CD4-positive, alpha-beta T cell (primary cell): ENCODE measurements around the gene GALNT2. TPM values are rescaled to one million over a fixed set of nuclear protein-coding genes. Genes with fewer than 3 reads are reported as not detected.

Experiments used
- ATAC-seq: fragments of 200-7000 bp; cut with Tn5 transposase; one replicate; pipeline ENCODE4 v1.10.0; 2022; ENCODE audit warnings: mild to moderate bottlenecking; ENCODE audit not compliant: poor library complexity
- CTCF ChIA-PET: fragments of 350-600 bp; sonication (Branson Sonifier 250); formaldehyde crosslinking; loops from one replicate; lab custom pipeline; 2021; ENCODE audit warnings: antibody characterized with exemption, inconsistent platforms; lab: Charles Lee
- POLR2A ChIA-PET: fragments of 350-600 bp; sonication (Branson Sonifier 250); formaldehyde crosslinking; loops from one replicate; lab custom pipeline; 2021; ENCODE audit warnings: antibody characterized with exemption, inconsistent platforms; lab: Charles Lee
- DNase-seq, 14 experiments: peaks; one replicate each; pipeline ENCODE4 v3.0.0-alpha.2; 2013 to 2020; ENCODE audit warnings: mixed read lengths in 2 of 14
- H3K27ac ChIP-seq, 2 donors: one replicate each; pipeline versions ENCODE4 v1.5.1 to v1.7.0; 2013; ENCODE audit warnings: low read length in 2 of 2, low read depth in 1 of 2, mild to moderate bottlenecking in 1 of 2
- H3K27me3 ChIP-seq, 2 experiments: 1 replicate in 1 of 2; 2 replicates in 1 of 2; pipeline versions ENCODE4 v1.6.1 to v1.7.0; 2013; ENCODE audit warnings: low read length in 2 of 2, control low read depth in 1 of 2, mild to moderate bottlenecking in 1 of 2, moderate library complexity in 1 of 2; ENCODE audit not compliant: insufficient read depth in 2 of 2, control insufficient read depth in 1 of 2
- H3K36me3 ChIP-seq: one replicate; pipeline ENCODE4 v1.6.1; 2013; ENCODE audit warnings: low read length, control low read depth; ENCODE audit not compliant: insufficient read depth
- H3K4me1 ChIP-seq: one replicate; pipeline ENCODE4 v1.6.1; 2013; ENCODE audit warnings: low read length, control low read depth; ENCODE audit not compliant: insufficient read depth
- H3K4me3 ChIP-seq: one replicate; pipeline ENCODE4 v1.5.1; 2013; ENCODE audit warnings: mild to moderate bottlenecking, low read length, moderate library complexity
- H3K9me3 ChIP-seq, 2 experiments: 1 replicate in 1 of 2; 2 replicates in 1 of 2; pipeline versions ENCODE4 v1.6.1 to v1.7.0; 2013; ENCODE audit warnings: low read length in 2 of 2, mild to moderate bottlenecking in 2 of 2, control low read depth in 1 of 2, moderate library complexity in 1 of 2; ENCODE audit not compliant: control insufficient read depth in 1 of 2, insufficient read depth in 1 of 2
- H3K27ac Mint-ChIP-seq: one replicate; pipeline ENCODE4 v1.8.0; 2020; ENCODE audit warnings: mixed read lengths
- H3K27me3 Mint-ChIP-seq: one replicate; pipeline ENCODE4 v1.8.0; 2021; ENCODE audit warnings: mixed read lengths
- H3K36me3 Mint-ChIP-seq: one replicate; pipeline ENCODE4 v1.8.0; 2021; ENCODE audit warnings: low read depth, mixed read lengths
- H3K4me1 Mint-ChIP-seq: one replicate; pipeline ENCODE4 v1.8.0; 2021; ENCODE audit warnings: low read depth, mixed read lengths
- H3K4me3 Mint-ChIP-seq: one replicate; pipeline ENCODE4 v1.8.0; 2020; ENCODE audit warnings: mild to moderate bottlenecking, mixed read lengths
- H3K9me3 Mint-ChIP-seq: one replicate; pipeline ENCODE4 v1.8.0; 2020; ENCODE audit warnings: mixed read lengths
- CTCF ChIP-seq: fragments of 200-600 bp; IDR thresholded peaks from one replicate; pipeline ENCODE4 v1.8.0; 2022; ENCODE audit warnings: antibody characterized with exemption, mild to moderate bottlenecking
- intact Hi-C, 2 experiments: fragments of 100-400 bp; cut with DNase I in 1 of 2; cut with micrococcal nuclease in 1 of 2; formaldehyde crosslinking; loops; one replicate each; pipeline versions ENCODE4 v1.15.1 to v1.9.0; 2023 to 2025; cut with DNase I, micrococcal nuclease
- total RNA-seq, 174 experiments: library from RNA in 2 of 174; stranded (reverse) in 2 of 174; gene quantifications; one replicate each; pipeline ENCODE4 v1.2.3 and lab custom pipeline; 2021 to 2026

Gene GALNT2
- total RNA-seq, 2 experiments from 2014 or later = 11.0 to 11.4 TPM

GRCh38 chr1:230284891-230285290 lies 217.9 kb downstream of the GALNT2 start:
- no peak for TF ChIP-seq CTCF
- H3K36me3 ChIP-seq = peaks cover 7% of the 10 kb centered on the region
- H3K27ac ChIP-seq = no peak overlapping the region
- H3K36me3 Mint-ChIP-seq = peaks cover 3% of the 10 kb centered on the region
- H3K27me3 Mint-ChIP-seq = no peaks in the 10 kb centered on the region
- intact Hi-C loops = no loop called here
- no peaks in the 10 kb centered on the region for H3K9me3 ChIP-seq
- no peaks in the 10 kb centered on the region for H3K9me3 Mint-ChIP-seq
- H3K4me1 Mint-ChIP-seq = peaks cover 10% of the 10 kb centered on the region
- H3K4me3 Mint-ChIP-seq = no peak overlapping the region
- CTCF ChIA-PET = no interaction called here
- POLR2A ChIA-PET = no interaction called here
- no peak overlapping the region for H3K27ac Mint-ChIP-seq
- DNase-seq (peak in 1 of 14 experiments; percentile 15), ATAC-seq (no peak)
- H3K4me1 ChIP-seq = peaks cover 15% of the 10 kb centered on the region
- no peaks in the 10 kb centered on the region for H3K27me3 ChIP-seq
- H3K4me3 ChIP-seq = no peak overlapping the region

DNA sequence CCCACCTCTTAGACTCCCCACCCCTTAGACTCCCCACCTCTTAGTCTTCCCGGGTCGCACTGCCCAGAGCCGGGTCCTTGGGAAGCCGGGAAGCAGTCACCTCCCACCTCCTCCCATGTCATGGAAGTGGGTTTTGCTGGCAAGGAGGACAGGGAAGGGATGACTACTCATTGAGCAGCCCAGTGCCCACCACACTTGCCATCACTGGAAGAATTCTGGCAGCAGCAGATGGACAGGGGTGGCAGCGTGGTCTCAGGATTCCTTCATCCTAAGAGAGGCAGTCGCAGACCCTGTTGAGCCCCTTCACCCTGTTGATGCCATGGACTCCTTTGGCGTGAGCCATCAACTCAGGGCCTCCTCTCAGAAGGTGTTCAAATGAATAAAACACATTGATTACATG lies 218.3 kb downstream of the GALNT2 start:
- ChIA-PET CTCF (no interaction called here), POLR2A (no interaction called here)
- DNase-seq (peak in 1 of 14 experiments; percentile 10), ATAC-seq (no peak)
- Mint-ChIP-seq H3K9me3 (no peaks in the 10 kb centered on the region), H3K36me3 (no peaks in the 10 kb centered on the region), H3K4me3 (no peak overlapping the region), H3K4me1 (peaks cover 10% of the 10 kb centered on the region), H3K27ac (no peak overlapping the region), H3K27me3 (no peaks in the 10 kb centered on the region)
- no peaks in the 10 kb centered on the region for H3K27me3 ChIP-seq
- H3K27ac ChIP-seq = no peak overlapping the region
- H3K4me1 ChIP-seq = peaks cover 15% of the 10 kb centered on the region
- H3K4me3 ChIP-seq = no peak overlapping the region
- TF ChIP-seq CTCF = no peak
- intact Hi-C loops = no loop called here
- no peaks in the 10 kb centered on the region for H3K9me3 ChIP-seq
- peaks cover 3% of the 10 kb centered on the region for H3K36me3 ChIP-seq

DNA sequence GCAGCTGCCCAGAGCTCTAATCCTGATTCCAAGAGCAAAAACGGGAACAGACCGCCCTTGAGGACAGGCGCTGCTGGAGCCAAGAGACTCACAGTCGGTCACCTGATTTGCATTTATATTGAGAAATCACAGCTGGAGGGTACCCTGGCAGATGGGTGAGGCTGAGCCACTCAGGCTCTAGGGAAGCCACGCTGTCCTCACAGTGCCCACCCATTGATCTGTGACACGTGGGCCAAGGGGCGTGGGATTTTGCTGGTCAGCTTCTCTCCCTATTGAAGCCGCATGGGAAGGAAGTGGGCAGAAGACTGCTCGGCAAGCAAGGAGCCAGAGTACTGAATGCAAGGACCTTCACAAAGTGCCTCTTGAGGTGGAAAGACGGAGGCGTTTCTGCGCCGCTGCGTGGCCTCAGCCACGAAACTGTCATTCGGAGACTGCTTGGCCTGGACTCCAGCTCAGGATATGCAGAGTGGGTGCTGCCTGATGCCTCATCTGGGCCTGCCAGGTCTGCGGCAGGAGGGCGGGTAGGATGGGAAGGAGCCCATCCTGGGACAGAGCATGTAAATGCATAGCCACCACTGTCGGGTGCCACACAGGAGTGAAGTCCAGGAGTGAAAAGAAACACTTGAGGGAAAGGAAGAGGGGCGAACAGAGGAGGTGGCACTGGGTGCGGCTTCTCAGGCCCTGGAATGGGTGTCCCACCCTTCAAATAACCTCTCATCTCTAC lies 219.3 kb downstream of the GALNT2 start:
- Mint-ChIP-seq H3K27ac (no peak overlapping the region), H3K4me3 (no peak overlapping the region), H3K36me3 (no peaks in the 10 kb centered on the region), H3K27me3 (peaks cover 5% of the 10 kb centered on the region), H3K9me3 (no peaks in the 10 kb centered on the region), H3K4me1 (peaks cover 10% of the 10 kb centered on the region)
- Histone ChIP-seq H3K4me1 (peaks cover 10% of the 10 kb centered on the region), H3K4me3 (no peak overlapping the region), H3K36me3 (no peaks in the 10 kb centered on the region), H3K9me3 (no peaks in the 10 kb centered on the region), H3K27ac (no peak overlapping the region), H3K27me3 (no peaks in the 10 kb centered on the region)
- intact Hi-C loops = no loop called here
- ATAC-seq (no peak), DNase-seq (no peak)
- TF ChIP-seq CTCF = no peak
- ChIA-PET CTCF (no interaction called here), POLR2A (no interaction called here)
